Measurements from ENCODE around the gene THSD4.
"Not testable (repeated sequence)": the region's sequence is repeated elsewhere in the genome, so short reads cannot be mapped to it uniquely, and the experiment has no call there.

- not testable (repeated sequence) for TF ChIP-seq EZH2 (IDR thresholded peaks at IDR 0.05; ENCODE audit: low read depth, low read length, severe bottlenecking); CTCF (IDR thresholded peaks at IDR 0.05; ENCODE audit: control extremely low read depth in 1 of 3, insufficient read depth in 1 of 3, low read depth in 1 of 3, low read length in 3 of 3); ASH2L (IDR thresholded peaks at IDR 0.05; ENCODE audit: low read length)
Observed at GRCh38 chr15:71128159-71128558, 12.9 kb downstream of the THSD4 start.

All from H1 (cell line).